NCI-H1048 (cell line): ENCODE data around the gene PAPOLA.
"Not testable (repeated sequence)": the region's sequence is repeated elsewhere in the genome, so short reads cannot be mapped to it uniquely, and the experiment has no call there.

Experiments
- DNase-seq: peaks from one replicate; lab custom pipeline; 2025; lab: John Stamatoyannopoulos, UW

The PAPOLA gene

GRCh38 chr14:96502621-96503305 is 581 bp downstream of the PAPOLA start:
- no peak for DNase-seq

GRCh38 chr14:96503306-96503679 is 1.1 kb downstream of the PAPOLA start:
- no peak for DNase-seq

- not testable (repeated sequence) for DNase-seq
Measured at GRCh38 chr14:96504353-96504752, 2.2 kb downstream of the PAPOLA start.

GRCh38 chr14:96507723-96508122 is 5.5 kb downstream of the PAPOLA start:
- DNase-seq, result no peak

- DNase-seq, result no peak
Measured at GRCh38 chr14:96508900-96509299, 6.7 kb downstream of the PAPOLA start.

GRCh38 chr14:96509457-96510090 is 7.4 kb downstream of the PAPOLA start:
- no peak for DNase-seq

GRCh38 chr14:96511146-96511545 is 9.0 kb downstream of the PAPOLA start:
- no peak for DNase-seq

- no peak for DNase-seq
Measured at GRCh38 chr14:96511667-96512066, 9.5 kb downstream of the PAPOLA start.

GRCh38 chr14:96512122-96512521 is 9.9 kb downstream of the PAPOLA start:
- no peak for DNase-seq

- DNase-seq, result no peak
Measured at GRCh38 chr14:96512602-96513397, 10.6 kb downstream of the PAPOLA start.

- no peak for DNase-seq
Measured at GRCh38 chr14:96514694-96515093, 12.5 kb downstream of the PAPOLA start.

- no peak for DNase-seq
Measured at GRCh38 chr14:96515731-96516130, 13.5 kb downstream of the PAPOLA start.

- DNase-seq, result no peak
Measured at GRCh38 chr14:96516351-96516750, 14.2 kb downstream of the PAPOLA start.

GRCh38 chr14:96519970-96520369 is 17.8 kb downstream of the PAPOLA start:
- no peak for DNase-seq

GRCh38 chr14:96525452-96525851 is 23.3 kb downstream of the PAPOLA start:
- no peak for DNase-seq

GRCh38 chr14:96532632-96533031 is 30.4 kb downstream of the PAPOLA start:
- DNase-seq, result no peak

- DNase-seq, result no peak
Measured at GRCh38 chr14:96536807-96537206, 34.6 kb downstream of the PAPOLA start.

- DNase-seq, result no peak
Measured at GRCh38 chr14:96538097-96538989, 36.2 kb downstream of the PAPOLA start.

GRCh38 chr14:96538990-96539317 is 36.8 kb downstream of the PAPOLA start:
- no peak for DNase-seq

- DNase-seq, result no peak
Measured at GRCh38 chr14:96554315-96554910, 52.2 kb downstream of the PAPOLA start.

GRCh38 chr14:96559571-96559970 is 57.4 kb downstream of the PAPOLA start:
- DNase-seq, result no peak

- DNase-seq, result no peak
Measured at GRCh38 chr14:96564389-96564788, 62.2 kb downstream of the PAPOLA start.
